ENCODE data around the gene HIP1. TPM values are rescaled to one million over a fixed set of nuclear protein-coding genes. Genes with fewer than 3 reads are reported as not detected.

The HIP1 gene
- total and polyA plus RNA-seq, 9 of the 15 experiments (the other 6 are each of a cell fraction or from before 2014, with no cell fraction given) = 2.4 to 13.7 (median 9.5) TPM

DNA sequence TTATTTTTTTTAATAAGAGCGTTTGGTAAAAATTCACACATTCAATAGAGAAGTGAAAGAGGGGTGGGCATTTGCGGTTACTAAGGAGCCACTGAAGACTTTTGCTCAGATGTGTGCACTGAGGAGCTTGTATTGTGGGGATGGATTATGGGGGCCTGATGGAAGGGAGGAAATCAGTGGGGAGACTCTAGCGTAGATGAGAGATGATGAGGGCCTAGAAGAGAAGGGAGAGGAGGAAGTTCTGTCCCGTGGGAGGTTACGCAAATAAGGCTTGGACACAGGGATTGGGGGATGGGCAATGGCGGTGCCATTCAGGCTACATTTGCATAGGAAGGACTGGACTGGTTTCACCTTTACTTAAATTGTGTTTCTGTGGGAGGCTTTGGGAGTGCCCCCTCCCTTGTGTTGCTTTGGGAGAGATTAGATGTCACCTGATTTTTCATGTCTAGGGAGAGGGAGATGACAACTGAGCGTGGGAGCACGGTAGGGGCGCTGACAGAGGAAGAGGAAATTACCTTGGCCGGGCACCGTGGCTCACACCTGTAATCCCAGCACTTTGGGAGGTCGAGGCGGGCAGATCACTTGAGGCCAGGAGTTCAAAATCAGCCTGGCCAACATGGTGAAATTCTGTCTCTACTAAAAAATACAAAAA lies 2.2 kb upstream of the HIP1 start (continued):
- TF ChIP-seq, protein P1, sequence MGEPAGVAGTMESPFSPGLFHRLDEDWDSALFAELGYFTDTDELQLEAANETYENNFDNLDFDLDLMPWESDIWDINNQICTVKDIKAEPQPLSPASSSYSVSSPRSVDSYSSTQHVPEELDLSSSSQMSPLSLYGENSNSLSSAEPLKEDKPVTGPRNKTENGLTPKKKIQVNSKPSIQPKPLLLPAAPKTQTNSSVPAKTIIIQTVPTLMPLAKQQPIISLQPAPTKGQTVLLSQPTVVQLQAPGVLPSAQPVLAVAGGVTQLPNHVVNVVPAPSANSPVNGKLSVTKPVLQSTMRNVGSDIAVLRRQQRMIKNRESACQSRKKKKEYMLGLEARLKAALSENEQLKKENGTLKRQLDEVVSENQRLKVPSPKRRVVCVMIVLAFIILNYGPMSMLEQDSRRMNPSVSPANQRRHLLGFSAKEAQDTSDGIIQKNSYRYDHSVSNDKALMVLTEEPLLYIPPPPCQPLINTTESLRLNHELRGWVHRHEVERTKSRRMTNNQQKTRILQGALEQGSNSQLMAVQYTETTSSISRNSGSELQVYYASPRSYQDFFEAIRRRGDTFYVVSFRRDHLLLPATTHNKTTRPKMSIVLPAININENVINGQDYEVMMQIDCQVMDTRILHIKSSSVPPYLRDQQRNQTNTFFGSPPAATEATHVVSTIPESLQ (CRISPR knock-in tag; IDR thresholded peaks at IDR 0.05) = no peak
- TF ChIP-seq, protein P2, sequence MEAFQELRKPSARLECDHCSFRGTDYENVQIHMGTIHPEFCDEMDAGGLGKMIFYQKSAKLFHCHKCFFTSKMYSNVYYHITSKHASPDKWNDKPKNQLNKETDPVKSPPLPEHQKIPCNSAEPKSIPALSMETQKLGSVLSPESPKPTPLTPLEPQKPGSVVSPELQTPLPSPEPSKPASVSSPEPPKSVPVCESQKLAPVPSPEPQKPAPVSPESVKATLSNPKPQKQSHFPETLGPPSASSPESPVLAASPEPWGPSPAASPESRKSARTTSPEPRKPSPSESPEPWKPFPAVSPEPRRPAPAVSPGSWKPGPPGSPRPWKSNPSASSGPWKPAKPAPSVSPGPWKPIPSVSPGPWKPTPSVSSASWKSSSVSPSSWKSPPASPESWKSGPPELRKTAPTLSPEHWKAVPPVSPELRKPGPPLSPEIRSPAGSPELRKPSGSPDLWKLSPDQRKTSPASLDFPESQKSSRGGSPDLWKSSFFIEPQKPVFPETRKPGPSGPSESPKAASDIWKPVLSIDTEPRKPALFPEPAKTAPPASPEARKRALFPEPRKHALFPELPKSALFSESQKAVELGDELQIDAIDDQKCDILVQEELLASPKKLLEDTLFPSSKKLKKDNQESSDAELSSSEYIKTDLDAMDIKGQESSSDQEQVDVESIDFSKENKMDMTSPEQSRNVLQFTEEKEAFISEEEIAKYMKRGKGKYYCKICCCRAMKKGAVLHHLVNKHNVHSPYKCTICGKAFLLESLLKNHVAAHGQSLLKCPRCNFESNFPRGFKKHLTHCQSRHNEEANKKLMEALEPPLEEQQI (IDR thresholded peaks at IDR 0.05) = no peak
- TF ChIP-seq, protein P3, sequence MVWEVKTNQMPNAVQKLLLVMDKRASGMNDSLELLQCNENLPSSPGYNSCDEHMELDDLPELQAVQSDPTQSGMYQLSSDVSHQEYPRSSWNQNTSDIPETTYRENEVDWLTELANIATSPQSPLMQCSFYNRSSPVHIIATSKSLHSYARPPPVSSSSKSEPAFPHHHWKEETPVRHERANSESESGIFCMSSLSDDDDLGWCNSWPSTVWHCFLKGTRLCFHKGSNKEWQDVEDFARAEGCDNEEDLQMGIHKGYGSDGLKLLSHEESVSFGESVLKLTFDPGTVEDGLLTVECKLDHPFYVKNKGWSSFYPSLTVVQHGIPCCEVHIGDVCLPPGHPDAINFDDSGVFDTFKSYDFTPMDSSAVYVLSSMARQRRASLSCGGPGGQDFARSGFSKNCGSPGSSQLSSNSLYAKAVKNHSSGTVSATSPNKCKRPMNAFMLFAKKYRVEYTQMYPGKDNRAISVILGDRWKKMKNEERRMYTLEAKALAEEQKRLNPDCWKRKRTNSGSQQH (CRISPR knock-in tag; IDR thresholded peaks at IDR 0.05) = 0 out of 2 replicates have a peak, but pooled peaks have one; percentile 25
- TF ChIP-seq, protein P4, sequence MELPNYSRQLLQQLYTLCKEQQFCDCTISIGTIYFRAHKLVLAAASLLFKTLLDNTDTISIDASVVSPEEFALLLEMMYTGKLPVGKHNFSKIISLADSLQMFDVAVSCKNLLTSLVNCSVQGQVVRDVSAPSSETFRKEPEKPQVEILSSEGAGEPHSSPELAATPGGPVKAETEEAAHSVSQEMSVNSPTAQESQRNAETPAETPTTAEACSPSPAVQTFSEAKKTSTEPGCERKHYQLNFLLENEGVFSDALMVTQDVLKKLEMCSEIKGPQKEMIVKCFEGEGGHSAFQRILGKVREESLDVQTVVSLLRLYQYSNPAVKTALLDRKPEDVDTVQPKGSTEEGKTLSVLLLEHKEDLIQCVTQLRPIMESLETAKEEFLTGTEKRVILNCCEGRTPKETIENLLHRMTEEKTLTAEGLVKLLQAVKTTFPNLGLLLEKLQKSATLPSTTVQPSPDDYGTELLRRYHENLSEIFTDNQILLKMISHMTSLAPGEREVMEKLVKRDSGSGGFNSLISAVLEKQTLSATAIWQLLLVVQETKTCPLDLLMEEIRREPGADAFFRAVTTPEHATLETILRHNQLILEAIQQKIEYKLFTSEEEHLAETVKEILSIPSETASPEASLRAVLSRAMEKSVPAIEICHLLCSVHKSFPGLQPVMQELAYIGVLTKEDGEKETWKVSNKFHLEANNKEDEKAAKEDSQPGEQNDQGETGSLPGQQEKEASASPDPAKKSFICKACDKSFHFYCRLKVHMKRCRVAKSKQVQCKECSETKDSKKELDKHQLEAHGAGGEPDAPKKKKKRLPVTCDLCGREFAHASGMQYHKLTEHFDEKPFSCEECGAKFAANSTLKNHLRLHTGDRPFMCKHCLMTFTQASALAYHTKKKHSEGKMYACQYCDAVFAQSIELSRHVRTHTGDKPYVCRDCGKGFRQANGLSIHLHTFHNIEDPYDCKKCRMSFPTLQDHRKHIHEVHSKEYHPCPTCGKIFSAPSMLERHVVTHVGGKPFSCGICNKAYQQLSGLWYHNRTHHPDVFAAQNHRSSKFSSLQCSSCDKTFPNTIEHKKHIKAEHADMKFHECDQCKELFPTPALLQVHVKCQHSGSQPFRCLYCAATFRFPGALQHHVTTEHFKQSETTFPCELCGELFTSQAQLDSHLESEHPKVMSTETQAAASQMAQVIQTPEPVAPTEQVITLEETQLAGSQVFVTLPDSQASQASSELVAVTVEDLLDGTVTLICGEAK (IDR thresholded peaks at IDR 0.05) = 0 out of 2 replicates have a peak, but pooled peaks have one; percentile 33
- TF ChIP-seq, protein P4 (CRISPR knock-in tag; IDR thresholded peaks at IDR 0.05) = no peak
- no peak for TF ChIP-seq HCFC1 (IDR thresholded peaks at IDR 0.05; ENCODE audit: low read depth, low read length)
- no peak for TF ChIP-seq HDAC8 (tag; IDR thresholded peaks at IDR 0.05)
- TF ChIP-seq KDM5B (IDR thresholded peaks at IDR 0.05; ENCODE audit: insufficient replicate concordance, low read depth, low read length) = no peak
- TF ChIP-seq GATAD2B (IDR thresholded peaks at IDR 0.05; ENCODE audit: borderline replicate concordance) = no peak
- no peak for TF ChIP-seq SUPT5H (IDR thresholded peaks at IDR 0.05)
- TF ChIP-seq, protein P5, sequence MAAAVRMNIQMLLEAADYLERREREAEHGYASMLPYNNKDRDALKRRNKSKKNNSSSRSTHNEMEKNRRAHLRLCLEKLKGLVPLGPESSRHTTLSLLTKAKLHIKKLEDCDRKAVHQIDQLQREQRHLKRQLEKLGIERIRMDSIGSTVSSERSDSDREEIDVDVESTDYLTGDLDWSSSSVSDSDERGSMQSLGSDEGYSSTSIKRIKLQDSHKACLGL (CRISPR knock-in tag; IDR thresholded peaks at IDR 0.05; ENCODE audit: borderline replicate concordance, poor library complexity, severe bottlenecking) = no peak
